HG03439 (cell line): ENCODE measurements around the gene COX6B2.

Experiments used
- ATAC-seq: cut with Tn5 transposase; IDR thresholded peaks from one replicate; pipeline ENCODE4 v1.9.1; 2021; ENCODE audit warnings: mild to moderate bottlenecking, moderate library complexity; ENCODE audit not compliant: unreplicated experiment

COX6B2 gene

GRCh38 chr19:55383279-55384130 is 29.0 kb upstream of the COX6B2 start:
- no peak for ATAC-seq

GRCh38 chr19:55382522-55383054 is 28.1 kb upstream of the COX6B2 start:
- ATAC-seq: no peak

GRCh38 chr19:55382013-55382412 is 27.5 kb upstream of the COX6B2 start:
- no peak for ATAC-seq

- no peak for ATAC-seq
Observed at GRCh38 chr19:55379174-55379573, 24.7 kb upstream of the COX6B2 start.

GRCh38 chr19:55377356-55378131 is 23.0 kb upstream of the COX6B2 start:
- no peak for ATAC-seq

GRCh38 chr19:55376241-55376933 is 21.9 kb upstream of the COX6B2 start, which contains the start of gene TMEM190:
Gene TMEM190, plus strand, starts transcription at chr19:55376826. Its CDS starts 28 bp downstream, at chr19:55376854.
- ATAC-seq: no peak

- no peak for ATAC-seq
Observed at GRCh38 chr19:55373993-55374757, 19.7 kb upstream of the COX6B2 start.

- no peak for ATAC-seq
Observed at GRCh38 chr19:55373306-55373992, 18.9 kb upstream of the COX6B2 start.

- ATAC-seq: no peak
Observed at GRCh38 chr19:55372316-55373081, 18.0 kb upstream of the COX6B2 start.

- no peak for ATAC-seq
Observed at GRCh38 chr19:55370305-55370988, 15.9 kb upstream of the COX6B2 start, which contains the start of gene IL11. Gene IL11, minus strand, starts transcription at chr19:55370463. Its CDS starts 153 bp downstream, at chr19:55370310.

GRCh38 chr19:55369653-55370304 is 15.3 kb upstream of the COX6B2 start:
- no peak for ATAC-seq

- ATAC-seq: no peak
Observed at GRCh38 chr19:55368701-55369563, 14.4 kb upstream of the COX6B2 start.

GRCh38 chr19:55368106-55368505 is 13.6 kb upstream of the COX6B2 start:
- ATAC-seq: no peak

- no peak for ATAC-seq
Observed at GRCh38 chr19:55366790-55367189, 12.3 kb upstream of the COX6B2 start.

GRCh38 chr19:55365964-55366363 is 11.4 kb upstream of the COX6B2 start:
- ATAC-seq: no peak

- ATAC-seq: no peak
Observed at GRCh38 chr19:55365245-55365644, 10.7 kb upstream of the COX6B2 start.
